SH-SY5Y (cell line): ENCODE data around the gene GALR3.

Experiments
- GATA2 ChIP-seq: IDR thresholded peaks from 2 replicates; pipeline ENCODE4 v1.6.1; 2011; ENCODE audit warnings: mild to moderate bottlenecking, low read depth, low read length
- GATA3 ChIP-seq: IDR thresholded peaks from 2 replicates; pipeline ENCODE4 v1.6.1; 2011; ENCODE audit warnings: low read depth, mild to moderate bottlenecking, low read length, moderate library complexity

- TF ChIP-seq GATA2 (no peak), GATA3 (no peak)
Measured at GRCh38 chr22:37781434-37782059, 41.6 kb upstream of the GALR3 start.
